Measurements from ENCODE around the gene ARGLU1. TPM values are rescaled to one million over a fixed set of nuclear protein-coding genes. Genes with fewer than 3 reads are reported as not detected.

The ARGLU1 gene
- total RNA-seq, 1 experiment from 2014 or later, result 115 TPM

DNA sequence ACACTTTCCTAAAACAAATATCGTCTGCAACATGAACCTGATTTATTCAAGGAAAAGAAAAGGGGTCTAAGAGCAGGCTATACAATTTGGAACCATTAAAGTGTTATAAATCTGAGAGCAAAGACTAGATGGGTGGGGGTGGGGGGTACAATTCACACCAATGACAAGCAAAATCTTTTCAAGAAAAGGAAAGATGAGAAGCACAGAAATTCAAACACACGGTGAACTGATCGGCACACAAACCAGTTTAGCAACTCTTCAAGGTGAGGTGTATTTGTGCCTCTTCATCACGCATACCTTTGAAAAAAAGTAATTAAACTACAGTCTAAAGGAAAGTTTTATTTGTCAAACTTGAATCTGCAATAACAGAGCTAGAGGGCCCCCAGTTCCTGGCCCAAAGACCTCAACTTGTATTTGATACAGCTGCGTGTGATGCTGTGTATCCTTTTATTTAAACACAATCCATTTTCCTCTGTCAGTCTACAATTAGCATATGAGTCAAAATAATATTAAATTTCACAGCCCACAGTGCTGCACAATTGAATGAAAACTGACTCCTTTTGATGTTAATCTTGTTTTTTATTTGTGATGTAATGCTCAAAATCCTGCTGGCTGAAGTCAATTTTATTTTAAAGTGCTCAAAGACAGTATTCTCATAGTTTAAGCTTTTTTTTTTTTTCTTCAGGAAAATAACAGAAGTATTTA lies 46.7 kb downstream of the ARGLU1 start:
- H3K27me3 Mint-ChIP-seq (ENCODE audit: low read depth), result no peaks in the 10 kb centered on the region; the same call in 1 of the 2 replicates

More for the DNA sequence above, 46.7 kb downstream of the ARGLU1 start:
- Mint-ChIP-seq H3K36me3 (no peaks in the 10 kb centered on the region), H3K4me1 (peaks cover 80% of the 10 kb centered on the region), H3K27ac (peak overlapping the region; percentile 71; the same call in 1 of the 2 replicates), H3K9me3 (no peaks in the 10 kb centered on the region), H3K4me3 (peak overlapping the region; percentile 17; the same call in 1 of the 2 replicates)
- POLR2A ChIA-PET, result interaction anchor here (0.6 kb wide), 1 partner anchor 911 kb away, joined by 3 read pairs; no protein-coding TSS in a partner anchor
- CTCF ChIA-PET, result interaction anchor here (0.8 to 1.0 kb wide), 2 partner anchors 487 to 539 kb away, joined by 3 read pairs; no protein-coding TSS in a partner anchor
- ATAC-seq (no peak), DNase-seq (ENCODE audit: low spot score) (no peak)
- TF ChIP-seq, protein P1, sequence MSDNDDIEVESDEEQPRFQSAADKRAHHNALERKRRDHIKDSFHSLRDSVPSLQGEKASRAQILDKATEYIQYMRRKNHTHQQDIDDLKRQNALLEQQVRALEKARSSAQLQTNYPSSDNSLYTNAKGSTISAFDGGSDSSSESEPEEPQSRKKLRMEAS (CRISPR knock-in tag; IDR thresholded peaks at IDR 0.05), result no peak
- TF ChIP-seq PREB (CRISPR knock-in tag; IDR thresholded peaks at IDR 0.05; ENCODE audit: borderline replicate concordance) (no peak), EMX1 (CRISPR knock-in tag; IDR thresholded peaks at IDR 0.05) (no peak), TCF7 (CRISPR knock-in tag; IDR thresholded peaks at IDR 0.05; ENCODE audit: low read depth) (no peak), GTF2I (CRISPR knock-in tag; conservative IDR thresholded peaks at IDR 0.05) (no peak), CTCF (IDR thresholded peaks at IDR 0.05) (no peak), ZNF232 (CRISPR knock-in tag; IDR thresholded peaks at IDR 0.05) (no peak), MXD4 (CRISPR knock-in tag; IDR thresholded peaks at IDR 0.05; ENCODE audit: borderline replicate concordance) (no peak), ZNF396 (CRISPR knock-in tag; IDR thresholded peaks at IDR 0.05; ENCODE audit: borderline replicate concordance) (no peak), USF1 (CRISPR knock-in tag; IDR thresholded peaks at IDR 0.05) (no peak), TEAD4 (CRISPR knock-in tag; IDR thresholded peaks at IDR 0.05) (no peak), SP1 (CRISPR knock-in tag; conservative IDR thresholded peaks at IDR 0.05) (no peak), KAT7 (CRISPR knock-in tag; IDR thresholded peaks at IDR 0.05; ENCODE audit: borderline replicate concordance) (no peak)
- TF ChIP-seq, protein P2, sequence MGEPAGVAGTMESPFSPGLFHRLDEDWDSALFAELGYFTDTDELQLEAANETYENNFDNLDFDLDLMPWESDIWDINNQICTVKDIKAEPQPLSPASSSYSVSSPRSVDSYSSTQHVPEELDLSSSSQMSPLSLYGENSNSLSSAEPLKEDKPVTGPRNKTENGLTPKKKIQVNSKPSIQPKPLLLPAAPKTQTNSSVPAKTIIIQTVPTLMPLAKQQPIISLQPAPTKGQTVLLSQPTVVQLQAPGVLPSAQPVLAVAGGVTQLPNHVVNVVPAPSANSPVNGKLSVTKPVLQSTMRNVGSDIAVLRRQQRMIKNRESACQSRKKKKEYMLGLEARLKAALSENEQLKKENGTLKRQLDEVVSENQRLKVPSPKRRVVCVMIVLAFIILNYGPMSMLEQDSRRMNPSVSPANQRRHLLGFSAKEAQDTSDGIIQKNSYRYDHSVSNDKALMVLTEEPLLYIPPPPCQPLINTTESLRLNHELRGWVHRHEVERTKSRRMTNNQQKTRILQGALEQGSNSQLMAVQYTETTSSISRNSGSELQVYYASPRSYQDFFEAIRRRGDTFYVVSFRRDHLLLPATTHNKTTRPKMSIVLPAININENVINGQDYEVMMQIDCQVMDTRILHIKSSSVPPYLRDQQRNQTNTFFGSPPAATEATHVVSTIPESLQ (CRISPR knock-in tag; IDR thresholded peaks at IDR 0.05), result no peak
- TF ChIP-seq, protein P3, sequence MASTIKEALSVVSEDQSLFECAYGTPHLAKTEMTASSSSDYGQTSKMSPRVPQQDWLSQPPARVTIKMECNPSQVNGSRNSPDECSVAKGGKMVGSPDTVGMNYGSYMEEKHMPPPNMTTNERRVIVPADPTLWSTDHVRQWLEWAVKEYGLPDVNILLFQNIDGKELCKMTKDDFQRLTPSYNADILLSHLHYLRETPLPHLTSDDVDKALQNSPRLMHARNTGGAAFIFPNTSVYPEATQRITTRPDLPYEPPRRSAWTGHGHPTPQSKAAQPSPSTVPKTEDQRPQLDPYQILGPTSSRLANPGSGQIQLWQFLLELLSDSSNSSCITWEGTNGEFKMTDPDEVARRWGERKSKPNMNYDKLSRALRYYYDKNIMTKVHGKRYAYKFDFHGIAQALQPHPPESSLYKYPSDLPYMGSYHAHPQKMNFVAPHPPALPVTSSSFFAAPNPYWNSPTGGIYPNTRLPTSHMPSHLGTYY (CRISPR knock-in tag; IDR thresholded peaks at IDR 0.05), result no peak

Measured in WTC11 (cell line).